HG02588 (cell line): ENCODE results near the gene PARP1.
"Not testable (repeated sequence)": the region's sequence is repeated elsewhere in the genome, so short reads cannot be mapped to it uniquely, and the experiment has no call there.

ENCODE experiments used
- ATAC-seq: cut with Tn5 transposase; IDR thresholded peaks from one replicate; pipeline ENCODE4 v1.9.1; 2021; ENCODE audit warnings: mild to moderate bottlenecking, moderate library complexity; ENCODE audit not compliant: unreplicated experiment

The PARP1 gene

GRCh38 chr1:226429858-226430715 lies 22.2 kb upstream of the PARP1 start:
- ATAC-seq: no peak

- no peak for ATAC-seq
Observed at GRCh38 chr1:226428791-226429461, 21.0 kb upstream of the PARP1 start.

- no peak for ATAC-seq
Observed at GRCh38 chr1:226428348-226428747, 20.5 kb upstream of the PARP1 start.

- no peak for ATAC-seq
Observed at GRCh38 chr1:226427131-226427530, 19.2 kb upstream of the PARP1 start.

GRCh38 chr1:226426395-226426794 lies 18.5 kb upstream of the PARP1 start:
- not testable (repeated sequence) for ATAC-seq

GRCh38 chr1:226425431-226426031 lies 17.6 kb upstream of the PARP1 start:
- ATAC-seq: no peak

GRCh38 chr1:226425004-226425378 lies 17.1 kb upstream of the PARP1 start:
- no peak for ATAC-seq

GRCh38 chr1:226424221-226425003 lies 16.5 kb upstream of the PARP1 start:
- ATAC-seq: no peak

- ATAC-seq: no peak
Observed at GRCh38 chr1:226422478-226422877, 14.6 kb upstream of the PARP1 start.

- ATAC-seq: no peak
Observed at GRCh38 chr1:226420897-226421296, 13.0 kb upstream of the PARP1 start.

- ATAC-seq: no peak
Observed at GRCh38 chr1:226420328-226420727, 12.4 kb upstream of the PARP1 start.

GRCh38 chr1:226419284-226420029 lies 11.6 kb upstream of the PARP1 start:
- no peak for ATAC-seq

GRCh38 chr1:226417830-226418546 lies 10.1 kb upstream of the PARP1 start:
- no peak for ATAC-seq

- no peak for ATAC-seq
Observed at GRCh38 chr1:226417350-226417749, 9.5 kb upstream of the PARP1 start.

- ATAC-seq: no peak
Observed at GRCh38 chr1:226414098-226414698, 6.3 kb upstream of the PARP1 start.

GRCh38 chr1:226411619-226412018 lies 3.7 kb upstream of the PARP1 start:
- ATAC-seq: no peak

GRCh38 chr1:226410958-226411357 lies 3.1 kb upstream of the PARP1 start:
- no peak for ATAC-seq

- ATAC-seq: no peak
Observed at GRCh38 chr1:226409392-226409791, 1.5 kb upstream of the PARP1 start.
